Muscle of arm (tissue), 14 donors: ENCODE data around the gene C5AR2. TPM values are rescaled to one million over a fixed set of nuclear protein-coding genes. Genes with fewer than 3 reads are reported as not detected.
"Not testable (repeated sequence)": the region's sequence is repeated elsewhere in the genome, so short reads cannot be mapped to it uniquely, and the experiment has no call there.

Experiments used
- DNase-seq: peaks from one replicate; pipeline ENCODE4 v3.0.0-alpha.2; 2013
- long read RNA-seq, 11 donors: transcript quantifications; one replicate each; lab custom pipeline, GENCODE V29; 2026
- polyA plus RNA-seq, 12 donors: library from polyadenylated mRNA; unstranded; fragments of 120-200 nt; gene quantifications; one replicate each; pipeline ENCODE4 v1.2.1, GENCODE V29; 2013; ENCODE audit not compliant: insufficient read length in 12 of 12

C5AR2 gene
- polyA plus RNA-seq = 1 to 10 TPM in 1 of 12 donors, under 1 TPM in 9, not detected in 2; 0.27 to 1.0 (median 0.41) TPM
- long read RNA-seq, donor 1 = 0 reads
- long read RNA-seq, donor 2 = 0 reads
- long read RNA-seq, donor 3 = 0 reads
- long read RNA-seq, donor 4 = 0 reads
- long read RNA-seq, donor 5 = 0 reads
- long read RNA-seq, donor 6 = 0 reads
- long read RNA-seq, donor 7 = 0 reads
- long read RNA-seq, donor 8, partial matches to known transcripts = 0 of 1 reads
- long read RNA-seq, donor 8, other reads (novel, unspliced or antisense) = 0 of 1 reads
- long read RNA-seq, donor 9 = 0 reads
- long read RNA-seq, donor 10 = 0 reads
- long read RNA-seq, donor 11, partial matches to known transcripts = 0 of 1 reads
- long read RNA-seq, donor 11, other reads (novel, unspliced or antisense) = 0 of 1 reads

DNA sequence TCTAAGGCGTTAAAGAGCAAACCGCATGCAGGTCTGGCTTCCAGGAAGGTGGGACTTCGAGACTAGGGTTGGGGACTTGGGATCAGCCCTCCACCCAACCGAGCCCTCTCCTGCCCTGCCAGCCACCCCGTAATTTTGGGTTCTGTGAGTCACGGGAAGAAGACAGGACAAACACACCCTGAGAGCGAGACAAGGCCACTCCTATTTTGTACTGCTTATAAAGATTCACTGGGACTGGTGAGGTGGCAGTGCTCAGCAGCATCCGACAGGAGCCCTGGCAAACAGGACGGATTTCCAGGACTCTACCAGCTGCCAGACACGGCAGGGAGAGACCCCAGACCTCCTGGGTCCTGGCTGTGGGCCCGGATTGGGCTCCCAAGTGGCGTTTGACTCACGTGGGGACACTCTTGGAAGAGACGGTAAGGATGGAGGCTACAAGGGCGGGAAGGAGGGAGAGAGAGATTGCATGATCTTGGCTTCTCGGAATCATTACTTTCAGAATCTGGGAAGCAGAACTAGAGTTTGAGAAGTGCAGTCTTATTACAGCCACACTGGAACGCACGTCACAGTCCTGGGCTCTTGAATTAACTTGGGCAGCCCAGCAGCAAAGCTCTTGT is at the start of gene C5AR2:
C5AR2 (plus strand) TSS at position 245 of the 617 bp plus-strand sequence. CDS start 8,625 bp downstream, outside the sequence.
- DNase-seq = no peak

- DNase-seq = no peak
Measured at GRCh38 chr19:47283405-47284059, 48.4 kb upstream of the C5AR2 start.

DNA sequence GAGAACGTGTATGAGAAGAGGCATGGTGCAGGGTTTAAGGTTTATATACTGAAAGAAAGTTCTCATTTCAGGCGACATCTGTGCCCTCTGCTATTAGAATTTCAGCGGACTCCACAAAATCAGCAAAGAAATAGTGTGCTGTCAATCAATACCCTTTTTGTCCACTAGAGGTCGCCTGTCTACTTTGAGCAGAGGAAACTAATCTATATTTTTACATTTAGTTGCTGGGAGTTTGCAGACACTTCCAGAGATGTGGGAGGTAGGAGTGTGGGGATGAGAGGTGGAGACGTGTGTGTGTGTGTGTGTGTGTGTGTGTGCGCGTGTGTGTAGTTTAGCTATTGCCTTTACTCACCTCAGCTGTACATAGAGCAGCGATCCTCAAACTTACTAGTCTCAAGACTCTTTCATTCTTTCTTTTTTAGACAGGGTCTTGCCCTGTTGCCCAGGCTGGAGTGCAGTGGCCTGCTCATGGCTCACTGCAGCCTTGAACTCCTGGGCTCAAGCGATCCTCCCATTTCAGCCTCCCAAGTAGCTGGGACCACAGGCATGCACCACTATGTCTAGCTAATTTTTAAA is 47.6 kb upstream of the C5AR2 start:
- DNase-seq = peak; percentile 76

DNA sequence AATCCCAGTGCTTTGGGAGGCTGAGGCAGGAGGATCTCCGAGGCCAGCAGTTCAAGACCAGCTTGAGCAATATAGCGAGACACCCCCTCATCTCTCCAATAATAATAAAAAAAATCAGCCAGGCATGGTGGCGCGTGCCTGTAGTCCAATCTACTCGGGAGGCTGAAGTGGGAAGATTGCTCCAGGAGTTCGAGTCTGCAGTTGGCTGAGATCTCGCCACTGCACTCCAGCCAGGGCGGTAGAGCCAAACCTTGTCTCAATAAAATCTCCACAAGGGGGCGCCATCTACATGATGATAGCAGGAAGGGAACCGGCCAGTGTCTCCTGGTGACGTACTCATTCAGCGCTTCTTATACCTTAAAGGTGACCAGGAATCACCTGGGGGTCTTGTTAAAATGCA is 35.9 kb upstream of the C5AR2 start:
- DNase-seq = peak; percentile 66

DNA sequence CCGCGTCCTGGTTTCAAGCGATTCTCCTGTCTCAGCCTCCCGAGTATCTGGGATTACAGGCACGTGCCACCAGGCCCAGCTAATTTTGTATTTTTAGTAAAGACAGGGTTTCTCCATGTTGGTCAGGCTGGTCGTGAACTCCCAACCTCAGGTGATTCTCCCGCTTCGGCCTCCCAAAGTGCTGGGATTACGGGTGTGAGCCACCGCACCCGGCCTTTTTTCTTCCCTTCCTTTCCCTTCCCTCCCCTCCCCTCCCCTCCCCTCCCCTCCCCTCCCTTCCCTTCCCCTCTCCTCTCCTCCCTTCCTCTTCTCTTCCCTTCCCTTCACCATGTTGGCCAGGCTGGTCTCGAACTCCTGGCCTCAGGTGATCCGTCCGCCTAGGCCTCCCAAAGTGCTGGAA is 31.1 kb upstream of the C5AR2 start:
- DNase-seq = not testable (repeated sequence)

DNA sequence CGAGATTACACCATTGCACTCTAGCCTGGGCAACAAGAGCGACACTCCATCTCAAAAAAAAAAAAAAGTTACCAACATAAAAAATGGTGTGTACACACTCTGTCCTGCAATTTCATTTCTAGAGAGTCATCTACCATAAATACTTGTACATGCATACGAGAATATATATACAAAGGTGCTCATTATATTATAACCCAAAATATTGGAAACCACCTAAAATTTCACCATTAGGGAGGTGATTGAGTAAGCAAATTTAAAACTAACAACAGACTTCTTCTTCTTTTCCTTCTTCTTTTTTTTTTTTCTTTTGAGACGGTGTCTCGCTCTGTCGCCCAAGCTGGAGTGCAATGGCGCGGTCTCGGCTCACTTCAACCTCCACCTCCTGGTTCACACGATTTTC is 29.7 kb upstream of the C5AR2 start:
- DNase-seq = no peak

DNA sequence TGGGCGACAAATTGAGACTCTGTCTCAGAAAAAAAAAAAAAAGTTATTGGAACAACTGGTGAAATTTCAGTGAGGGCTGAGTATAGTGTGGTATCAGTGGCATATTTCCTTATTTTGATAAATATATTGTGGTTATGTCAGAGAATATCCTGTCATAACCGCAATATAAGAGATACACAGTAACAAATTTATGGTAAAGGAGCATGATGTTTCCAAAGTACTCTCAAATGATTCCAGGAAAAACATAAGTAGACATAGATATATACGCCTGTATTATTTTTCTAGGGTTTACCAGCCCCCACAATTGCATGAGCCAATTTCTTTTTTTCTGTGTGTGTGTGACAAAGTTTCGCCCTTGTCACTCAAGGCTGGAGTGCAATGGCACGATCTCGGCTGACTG is 28.0 kb upstream of the C5AR2 start:
- DNase-seq = no peak

GRCh38 chr19:47305309-47305751 is 26.6 kb upstream of the C5AR2 start:
- peak; percentile 34 for DNase-seq

- DNase-seq = no peak
Measured at GRCh38 chr19:47306303-47306702, 25.7 kb upstream of the C5AR2 start.

- DNase-seq = no peak
Measured at GRCh38 chr19:47309038-47309437, 22.9 kb upstream of the C5AR2 start.

DNA sequence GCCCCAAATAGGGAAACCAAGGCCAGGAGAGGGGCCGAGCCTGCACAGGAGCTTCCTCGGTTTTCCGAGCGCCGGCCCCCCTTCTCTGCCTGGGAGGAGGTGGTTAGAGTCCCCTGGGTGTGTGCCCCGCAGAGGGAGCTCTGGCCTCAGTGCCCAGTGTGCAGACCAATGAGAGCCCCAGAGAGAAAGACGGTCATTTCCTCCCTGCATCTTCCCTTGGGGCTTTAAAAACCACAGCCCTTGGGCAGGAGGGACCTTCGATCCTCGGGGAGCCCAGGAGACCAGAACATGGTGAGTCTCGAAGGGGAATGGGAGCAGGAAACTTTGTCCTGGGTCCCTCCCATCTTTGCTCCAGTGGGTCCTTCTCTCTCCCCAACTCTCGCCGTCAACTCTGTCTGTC is 22.4 kb upstream of the C5AR2 start, which contains the start of gene C5AR1:
C5AR1 (plus strand) TSS at position 254 of the 400 bp plus-strand sequence; CDS start at position 289, 35 bp downstream.
- DNase-seq = no peak

- DNase-seq = no peak
Measured at GRCh38 chr19:47310323-47310722, 21.7 kb upstream of the C5AR2 start.

GRCh38 chr19:47310819-47311218 is 21.2 kb upstream of the C5AR2 start:
- DNase-seq = no peak

- DNase-seq = no peak
Measured at GRCh38 chr19:47312366-47313006, 19.5 kb upstream of the C5AR2 start.

GRCh38 chr19:47313754-47314295 is 18.1 kb upstream of the C5AR2 start:
- DNase-seq = no peak

DNA sequence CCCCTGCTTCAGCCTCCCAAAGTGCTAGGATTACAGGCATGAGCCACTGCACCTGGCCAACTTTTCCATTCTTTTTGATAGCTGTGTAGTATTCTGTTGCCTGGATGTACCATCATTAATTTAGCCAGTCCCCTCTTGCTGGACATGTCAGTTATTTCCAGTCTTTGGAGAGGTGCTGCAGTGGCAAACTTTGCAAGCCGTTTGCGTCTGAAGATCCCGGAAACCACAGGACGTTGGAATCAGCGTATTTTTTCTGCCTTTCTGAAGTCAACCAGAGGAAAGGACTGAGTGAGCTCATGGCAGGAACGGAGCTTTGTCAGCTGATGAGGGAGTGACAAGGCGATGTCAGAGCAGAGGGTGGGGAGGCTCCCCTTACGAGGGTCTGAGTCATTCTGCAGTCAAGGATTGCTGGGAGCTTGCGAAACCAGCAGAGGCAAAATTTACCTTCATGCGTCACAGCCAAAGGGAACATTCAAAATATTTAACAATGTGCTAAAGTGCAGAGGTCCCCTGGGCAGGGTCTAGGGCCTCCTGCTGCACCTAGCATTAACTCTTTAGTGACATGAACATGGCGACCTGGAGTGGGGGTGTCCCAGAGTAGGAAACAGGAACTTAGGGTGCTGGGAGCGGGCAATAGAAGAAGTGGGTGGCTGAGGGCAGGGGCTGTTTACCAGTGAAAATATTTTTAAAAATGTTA is 16.7 kb upstream of the C5AR2 start:
- DNase-seq = no peak

DNA sequence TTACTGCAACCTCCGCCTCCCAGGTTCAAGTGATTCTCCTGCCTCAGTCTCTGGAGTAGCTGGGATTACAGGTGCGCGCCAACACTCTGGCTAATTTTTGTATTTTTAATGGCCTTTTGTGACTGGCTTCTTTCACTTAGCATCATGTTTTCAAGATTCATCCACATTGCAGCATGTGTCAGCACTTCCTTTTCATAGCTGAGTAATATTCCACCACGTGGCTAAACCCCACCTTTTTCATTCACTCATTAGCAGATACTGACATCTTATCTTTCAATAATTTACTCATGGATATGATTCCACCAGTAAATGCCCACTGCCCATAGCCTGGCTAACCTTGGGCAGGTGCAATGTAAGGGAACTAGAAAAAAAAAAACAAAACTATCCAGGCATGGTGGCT is 15.5 kb upstream of the C5AR2 start:
- DNase-seq = no peak

DNA sequence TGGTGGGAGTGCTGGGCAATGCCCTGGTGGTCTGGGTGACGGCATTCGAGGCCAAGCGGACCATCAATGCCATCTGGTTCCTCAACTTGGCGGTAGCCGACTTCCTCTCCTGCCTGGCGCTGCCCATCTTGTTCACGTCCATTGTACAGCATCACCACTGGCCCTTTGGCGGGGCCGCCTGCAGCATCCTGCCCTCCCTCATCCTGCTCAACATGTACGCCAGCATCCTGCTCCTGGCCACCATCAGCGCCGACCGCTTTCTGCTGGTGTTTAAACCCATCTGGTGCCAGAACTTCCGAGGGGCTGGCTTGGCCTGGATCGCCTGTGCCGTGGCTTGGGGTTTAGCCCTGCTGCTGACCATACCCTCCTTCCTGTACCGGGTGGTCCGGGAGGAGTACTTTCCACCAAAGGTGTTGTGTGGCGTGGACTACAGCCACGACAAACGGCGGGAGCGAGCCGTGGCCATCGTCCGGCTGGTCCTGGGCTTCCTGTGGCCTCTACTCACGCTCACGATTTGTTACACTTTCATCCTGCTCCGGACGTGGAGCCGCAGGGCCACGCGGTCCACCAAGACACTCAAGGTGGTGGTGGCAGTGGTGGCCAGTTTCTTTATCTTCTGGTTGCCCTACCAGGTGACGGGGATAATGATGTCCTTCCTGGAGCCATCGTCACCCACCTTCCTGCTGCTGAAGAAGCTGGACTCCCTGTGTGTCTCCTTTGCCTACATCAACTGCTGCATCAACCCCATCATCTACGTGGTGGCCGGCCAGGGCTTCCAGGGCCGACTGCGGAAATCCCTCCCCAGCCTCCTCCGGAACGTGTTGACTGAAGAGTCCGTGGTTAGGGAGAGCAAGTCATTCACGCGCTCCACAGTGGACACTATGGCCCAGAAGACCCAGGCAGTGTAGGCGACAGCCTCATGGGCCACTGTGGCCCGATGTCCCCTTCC is 11.8 kb upstream of the C5AR2 start:
- DNase-seq = no peak

GRCh38 chr19:47321630-47322029 is 10.3 kb upstream of the C5AR2 start:
- DNase-seq = no peak

GRCh38 chr19:47322058-47322457 is 9.9 kb upstream of the C5AR2 start:
- DNase-seq = no peak
